ENCODE results near the gene SPEM3.

Gene SPEM3

DNA sequence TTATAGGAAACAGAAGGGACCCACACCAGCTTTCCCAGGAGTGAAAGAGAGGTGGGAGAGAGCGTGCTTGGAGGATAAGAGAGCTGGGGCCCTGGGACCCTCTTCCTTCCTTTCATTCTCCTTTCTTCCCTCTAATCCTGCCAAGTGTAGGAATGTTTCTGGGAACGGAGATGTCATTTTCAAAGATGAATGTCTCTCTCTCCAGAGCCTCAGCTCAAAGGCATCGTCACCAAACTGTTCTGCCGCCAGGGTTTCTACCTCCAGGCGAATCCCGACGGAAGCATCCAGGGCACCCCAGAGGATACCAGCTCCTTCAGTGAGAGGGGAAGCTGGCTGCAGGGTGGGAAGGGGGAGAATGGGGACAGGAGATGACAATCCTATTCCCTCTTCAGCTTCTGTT is 12.6 kb downstream of the SPEM3 start:
- Mint-ChIP-seq H3K27ac (no peak overlapping the region), H3K4me1 (peaks cover 46% of the 10 kb centered on the region), H3K9me3 (no peaks in the 10 kb centered on the region), H3K27me3 (peaks cover 36% of the 10 kb centered on the region), H3K4me3 (no peak overlapping the region), H3K36me3 (no peaks in the 10 kb centered on the region)

DNA sequence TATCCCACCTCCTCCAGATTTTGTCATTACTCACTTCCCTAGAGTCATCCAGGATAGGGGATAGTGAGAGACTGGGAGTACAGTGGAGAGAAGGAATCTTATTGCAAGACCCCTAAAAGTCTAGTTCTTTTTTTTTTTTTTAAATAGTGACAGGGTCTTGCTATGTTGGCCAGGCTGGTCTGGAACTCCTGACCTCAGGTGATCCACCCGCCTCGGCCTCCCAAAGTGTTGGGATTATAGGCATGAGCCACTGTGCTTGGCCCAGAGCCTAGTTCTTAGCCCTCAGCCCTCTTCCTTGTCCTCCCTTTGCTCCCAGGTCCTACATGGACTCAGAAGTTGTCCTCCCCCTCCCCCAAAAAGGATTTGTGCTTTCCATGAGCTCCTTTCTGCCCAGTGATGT is 13.5 kb downstream of the SPEM3 start:
- H3K4me1 Mint-ChIP-seq = peaks cover 41% of the 10 kb centered on the region
- H3K36me3 Mint-ChIP-seq = no peaks in the 10 kb centered on the region
- peak overlapping the region; percentile 11 for H3K27ac Mint-ChIP-seq
- peak overlapping the region; percentile 8 for H3K4me3 Mint-ChIP-seq
- H3K9me3 Mint-ChIP-seq = no peaks in the 10 kb centered on the region
- H3K27me3 Mint-ChIP-seq = peaks cover 39% of the 10 kb centered on the region

DNA sequence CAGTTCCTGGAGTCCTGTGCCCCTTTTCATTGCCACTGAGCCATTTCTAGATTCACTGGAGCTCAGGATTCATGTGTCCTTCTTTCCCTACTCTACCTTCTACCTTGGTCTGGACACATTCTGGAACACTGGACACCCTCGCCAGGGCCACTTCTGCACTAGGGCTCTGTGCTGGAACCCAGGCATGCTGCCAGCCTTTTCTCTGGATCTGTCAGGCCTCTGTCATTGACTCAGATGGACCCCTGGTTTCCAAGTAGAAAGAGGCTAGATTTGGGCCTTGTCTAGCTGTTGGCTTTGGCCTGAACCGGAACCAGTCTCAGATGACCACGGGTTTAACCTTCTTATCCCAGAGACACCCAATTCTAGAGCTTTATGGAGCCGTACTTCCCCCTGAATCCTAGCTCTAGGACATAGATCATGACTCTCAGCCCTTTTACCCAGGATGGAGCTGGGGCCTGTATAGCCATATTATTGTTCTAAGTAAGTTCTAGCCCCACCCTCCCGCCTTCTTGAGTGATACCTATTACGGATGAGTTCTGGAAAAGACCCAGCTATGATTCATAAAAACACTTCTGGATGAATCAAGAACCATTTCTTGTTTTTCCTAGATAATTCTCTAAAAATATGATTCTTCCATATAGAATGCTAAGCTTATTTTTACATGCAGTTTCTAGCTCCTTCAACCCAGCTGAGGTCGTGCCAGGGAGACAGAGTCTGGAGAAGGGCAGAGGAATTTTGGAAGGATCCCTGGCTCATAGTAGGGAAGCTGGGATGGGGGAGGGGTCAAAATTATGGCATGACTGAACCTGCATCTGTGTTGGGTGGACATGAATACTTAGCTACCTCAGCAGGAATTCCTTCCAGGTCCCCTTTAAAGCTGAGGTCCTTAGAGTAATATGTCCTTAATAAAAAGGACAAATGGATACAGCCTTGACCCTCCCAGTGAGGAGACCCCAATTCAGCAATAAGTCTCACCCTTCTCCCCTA is 15.1 kb downstream of the SPEM3 start:
- Mint-ChIP-seq H3K27me3 (peaks cover 45% of the 10 kb centered on the region), H3K4me1 (peaks cover 35% of the 10 kb centered on the region), H3K4me3 (no peak overlapping the region)

DNA sequence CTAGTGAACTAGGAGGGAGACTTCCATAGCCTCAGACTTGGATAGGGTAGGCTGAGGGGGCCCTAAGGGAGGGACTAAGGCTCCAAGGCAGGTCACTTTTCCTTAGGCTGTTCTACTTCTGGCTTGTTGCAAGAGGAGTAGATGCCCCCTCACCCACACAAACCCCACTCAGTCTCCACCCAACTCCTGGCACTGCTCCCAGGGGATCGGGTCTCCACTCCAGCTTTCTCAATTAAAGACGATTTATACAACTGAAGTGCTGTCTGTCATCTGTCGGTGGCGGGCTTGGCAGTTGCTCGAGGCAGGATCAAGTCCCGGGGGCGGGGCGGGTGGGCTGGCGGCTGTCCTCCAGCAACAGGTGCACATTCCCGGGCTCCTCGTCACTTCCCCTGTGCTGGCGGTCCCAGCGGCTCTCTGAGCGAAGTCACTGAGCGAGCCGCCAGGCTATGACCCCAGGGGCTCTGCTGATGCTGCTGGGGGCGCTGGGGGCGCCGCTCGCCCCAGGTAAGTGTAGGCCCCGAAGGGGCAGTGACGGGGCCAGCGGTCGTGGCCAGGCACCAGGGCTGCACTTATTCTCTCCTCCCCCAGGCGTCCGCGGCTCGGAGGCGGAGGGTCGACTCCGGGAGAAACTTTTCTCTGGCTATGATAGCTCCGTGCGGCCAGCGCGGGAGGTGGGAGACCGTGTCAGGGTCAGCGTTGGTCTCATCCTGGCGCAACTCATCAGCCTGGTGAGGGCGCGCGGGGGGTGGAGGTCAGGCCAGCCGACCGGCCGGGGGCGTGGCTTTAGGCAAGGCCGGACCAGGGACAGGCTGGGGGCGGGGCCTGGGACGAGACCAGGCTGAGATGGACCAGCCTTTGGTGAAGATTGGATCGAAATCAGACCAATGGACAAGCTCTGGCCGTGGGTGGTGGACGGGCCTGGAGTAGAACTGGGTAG is 16.3 kb downstream of the SPEM3 start, which contains the start of gene CHRNB1:
CHRNB1 (plus strand) TSS at position 380 of the 937 bp plus-strand sequence; CDS start at position 447, 67 bp downstream.
- peaks cover 30% of the 10 kb centered on the region for H3K4me1 Mint-ChIP-seq
- peaks cover 9% of the 10 kb centered on the region for H3K36me3 Mint-ChIP-seq
- H3K27ac Mint-ChIP-seq = peak within 1 kb of the TSS; percentile 14
- peaks cover 42% of the 10 kb centered on the region for H3K27me3 Mint-ChIP-seq
- H3K9me3 Mint-ChIP-seq = no peaks in the 10 kb centered on the region
- H3K4me3 Mint-ChIP-seq = peak within 1 kb of the TSS; percentile 80

More for the DNA sequence above, 15.1 kb downstream of the SPEM3 start:
- no peaks in the 10 kb centered on the region for H3K9me3 Mint-ChIP-seq
- peaks cover 8% of the 10 kb centered on the region for H3K36me3 Mint-ChIP-seq
- no peak overlapping the region for H3K27ac Mint-ChIP-seq

DNA sequence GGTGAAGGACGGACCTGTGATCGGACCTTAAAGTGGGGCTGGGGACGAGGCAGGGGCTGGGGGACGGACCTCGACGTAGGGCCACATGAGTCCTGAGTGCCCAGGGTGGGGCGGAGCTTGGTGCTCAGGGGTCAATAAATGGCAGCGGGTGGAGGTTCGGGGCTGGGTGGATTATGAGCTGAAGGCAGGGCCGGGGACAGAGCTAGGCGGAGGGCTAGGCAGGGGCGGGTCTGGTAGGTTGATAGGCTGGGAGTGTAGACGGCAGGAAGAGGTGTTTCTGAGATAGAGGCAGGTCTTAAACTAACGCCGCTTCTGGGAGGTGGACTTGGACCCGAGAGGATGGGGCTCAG is 16.9 kb downstream of the SPEM3 start:
- peaks cover 9% of the 10 kb centered on the region for H3K36me3 Mint-ChIP-seq
- no peaks in the 10 kb centered on the region for H3K9me3 Mint-ChIP-seq
- peaks cover 23% of the 10 kb centered on the region for H3K4me1 Mint-ChIP-seq
- peaks cover 39% of the 10 kb centered on the region for H3K27me3 Mint-ChIP-seq
- peak overlapping the region; percentile 14 for H3K27ac Mint-ChIP-seq
- peak overlapping the region; percentile 80 for H3K4me3 Mint-ChIP-seq

DNA sequence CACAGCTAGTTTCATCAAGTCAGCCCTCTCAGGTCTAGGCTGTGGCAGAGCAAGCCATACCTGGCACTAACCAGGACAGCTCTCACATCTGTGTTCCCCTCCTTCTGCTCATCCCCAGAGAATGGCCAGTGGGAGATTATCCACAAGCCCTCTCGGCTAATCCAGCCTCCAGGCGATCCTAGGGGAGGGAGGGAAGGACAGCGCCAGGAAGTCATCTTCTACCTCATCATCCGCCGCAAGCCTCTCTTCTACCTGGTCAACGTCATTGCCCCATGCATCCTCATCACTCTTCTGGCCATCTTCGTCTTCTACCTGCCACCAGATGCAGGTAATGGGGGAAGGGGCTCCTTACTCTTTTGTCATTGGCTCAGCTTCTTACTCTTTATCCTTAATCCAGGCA is 19.8 kb downstream of the SPEM3 start:
- Mint-ChIP-seq H3K9me3 (no peaks in the 10 kb centered on the region), H3K4me3 (no peak overlapping the region), H3K27me3 (peaks cover 24% of the 10 kb centered on the region), H3K27ac (no peak overlapping the region), H3K4me1 (peaks cover 22% of the 10 kb centered on the region), H3K36me3 (peaks cover 9% of the 10 kb centered on the region)

DNA sequence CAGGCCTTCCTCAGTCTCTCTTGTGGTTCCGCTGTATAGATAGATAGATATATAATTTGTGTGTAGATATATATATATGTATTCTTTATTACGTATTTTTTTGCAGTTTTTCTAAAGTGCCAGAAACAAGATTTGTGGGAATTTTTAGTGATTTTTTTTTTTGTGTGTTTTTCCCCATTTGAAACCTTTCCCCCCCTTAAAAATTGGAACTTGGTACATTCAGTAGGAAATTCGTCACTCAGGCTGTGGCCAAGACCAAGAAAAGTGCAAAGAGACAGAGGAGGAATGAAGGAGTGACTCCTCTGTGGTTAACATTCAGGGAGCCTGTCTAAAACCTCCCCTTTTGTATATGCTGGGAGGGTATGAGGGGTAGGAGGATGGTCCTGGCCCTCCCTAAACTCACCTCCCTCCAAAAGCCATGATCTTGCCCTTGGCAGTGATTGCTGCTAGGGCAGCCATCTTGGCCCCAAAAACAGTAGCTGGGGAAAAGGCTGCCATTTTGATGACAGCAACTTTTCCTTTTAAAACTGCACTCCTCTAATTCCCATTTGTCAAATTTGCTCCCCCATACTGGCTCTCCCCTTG is 31.4 kb downstream of the SPEM3 start:
- no peak overlapping the region for H3K27ac Mint-ChIP-seq
- no peaks in the 10 kb centered on the region for H3K9me3 Mint-ChIP-seq
- H3K36me3 Mint-ChIP-seq = no peaks in the 10 kb centered on the region
- H3K4me3 Mint-ChIP-seq = no peak overlapping the region
- no peaks in the 10 kb centered on the region for H3K27me3 Mint-ChIP-seq
- peaks cover 21% of the 10 kb centered on the region for H3K4me1 Mint-ChIP-seq

DNA sequence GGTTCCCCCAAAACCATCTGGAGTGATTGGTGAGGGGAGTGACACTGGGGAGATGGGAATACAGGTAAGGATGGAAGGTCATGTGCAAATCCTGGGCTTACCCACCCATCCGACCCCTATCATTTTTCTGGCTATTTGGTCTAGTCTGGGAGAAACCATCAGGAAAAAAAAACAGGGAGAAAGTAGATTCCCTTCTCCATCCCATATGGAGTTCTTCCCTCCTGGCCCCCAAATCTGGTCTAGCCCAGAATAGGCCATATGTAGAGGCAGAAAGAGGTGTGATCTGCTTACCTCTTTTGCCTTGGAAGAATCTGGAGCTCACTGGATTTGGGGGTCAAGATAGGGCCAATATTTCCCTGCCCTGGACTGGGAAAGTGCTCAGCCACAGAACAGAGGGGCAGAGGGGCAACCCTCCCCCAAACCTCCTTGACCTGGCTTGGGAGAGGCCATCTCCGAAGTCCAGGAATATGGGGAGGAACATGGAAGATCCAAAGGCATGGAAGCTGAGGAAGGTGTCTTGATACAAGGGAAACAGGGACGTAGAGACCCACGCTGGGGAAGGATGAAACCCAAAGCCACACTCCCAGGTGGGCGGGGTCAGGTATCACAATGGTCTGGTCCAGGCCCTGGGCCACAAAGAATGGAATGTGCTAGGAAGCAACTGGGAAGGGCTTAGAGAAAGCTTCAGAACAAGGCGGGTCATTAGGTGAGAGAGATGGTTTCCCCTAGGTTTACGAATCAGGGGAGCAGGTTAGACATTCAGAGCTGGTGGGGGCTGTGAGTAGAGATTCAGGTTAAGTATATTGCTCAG is 32.4 kb downstream of the SPEM3 start:
- H3K36me3 Mint-ChIP-seq = no peaks in the 10 kb centered on the region
- peak overlapping the region; percentile 12 for H3K27ac Mint-ChIP-seq
- H3K27me3 Mint-ChIP-seq = no peaks in the 10 kb centered on the region
- H3K4me3 Mint-ChIP-seq = no peak overlapping the region
- H3K4me1 Mint-ChIP-seq = peaks cover 17% of the 10 kb centered on the region
- H3K9me3 Mint-ChIP-seq = no peaks in the 10 kb centered on the region

DNA sequence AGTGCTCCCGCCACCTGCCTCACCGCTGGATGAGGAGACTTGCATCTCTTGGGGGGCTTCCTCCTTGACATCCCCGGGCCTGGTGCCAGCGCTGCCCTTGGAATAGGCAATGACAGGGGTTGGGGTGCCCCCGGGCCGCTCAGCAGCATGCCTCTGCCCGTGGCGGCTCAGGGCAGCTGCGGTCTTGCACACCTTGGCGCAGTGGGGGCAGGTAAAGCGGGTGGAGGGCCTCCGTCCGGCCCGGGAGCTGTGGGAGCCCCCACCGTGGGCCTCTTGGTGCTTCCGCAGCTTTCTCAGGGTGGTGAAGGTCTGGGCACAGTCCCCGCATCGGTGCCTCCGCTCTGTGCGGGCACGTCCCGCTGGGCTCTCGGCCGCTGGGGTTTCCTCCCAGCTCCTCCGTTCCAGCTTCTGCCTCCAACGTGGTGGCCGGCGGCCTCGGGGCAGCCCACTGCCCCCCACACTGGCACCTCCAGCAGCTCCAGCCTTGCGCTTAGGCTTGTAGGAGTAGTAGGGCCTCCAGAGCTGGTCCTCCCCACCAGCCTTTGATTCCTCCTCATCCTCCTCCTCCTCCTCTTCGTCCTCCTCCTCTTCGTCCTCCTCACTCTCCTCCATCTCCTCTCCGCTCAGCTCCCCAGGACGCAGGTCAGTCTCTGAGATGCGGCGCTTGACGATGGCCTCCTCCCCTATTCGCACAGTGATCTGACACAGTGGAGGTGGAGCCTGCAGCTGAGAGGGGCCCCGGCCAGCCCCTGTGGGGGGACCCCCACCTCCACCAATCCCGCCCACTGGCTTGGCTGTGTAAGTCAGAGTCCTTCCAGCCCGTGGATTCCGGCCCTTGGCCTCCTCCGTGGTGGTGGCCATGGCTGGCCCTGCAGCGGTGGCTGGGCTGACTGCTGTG is 34.1 kb downstream of the SPEM3 start:
- no peaks in the 10 kb centered on the region for H3K36me3 Mint-ChIP-seq

DNA sequence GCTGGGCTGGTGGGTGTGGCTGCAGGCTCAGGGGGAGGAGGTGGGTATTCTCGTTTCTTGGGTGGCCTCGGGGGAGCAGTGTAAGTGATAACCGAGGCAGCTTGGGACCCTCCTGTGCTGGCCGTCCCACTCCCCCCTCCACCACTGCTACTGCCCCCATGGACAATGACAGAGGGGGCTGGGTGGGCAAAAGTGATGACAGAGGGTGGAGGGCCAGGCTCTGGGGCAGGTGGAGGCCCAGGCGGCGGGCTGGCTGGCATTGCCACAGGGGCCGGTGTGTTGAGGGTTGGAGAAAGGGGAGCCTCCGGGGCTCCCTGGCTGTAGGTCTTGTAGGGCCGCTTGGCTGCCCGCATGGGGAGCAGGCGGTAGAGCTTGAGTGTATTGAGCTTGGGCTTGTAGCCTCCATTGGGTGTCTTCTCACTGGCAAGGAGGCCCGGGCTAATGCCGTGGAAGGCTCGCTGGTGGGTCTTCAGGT is 34.8 kb downstream of the SPEM3 start:
- no peak overlapping the region for H3K27ac Mint-ChIP-seq
- H3K9me3 Mint-ChIP-seq = no peaks in the 10 kb centered on the region
- H3K27me3 Mint-ChIP-seq = no peaks in the 10 kb centered on the region
- H3K36me3 Mint-ChIP-seq = no peaks in the 10 kb centered on the region
- peaks cover 18% of the 10 kb centered on the region for H3K4me1 Mint-ChIP-seq
- H3K4me3 Mint-ChIP-seq = no peak overlapping the region

More for the DNA sequence above, 34.1 kb downstream of the SPEM3 start:
- no peaks in the 10 kb centered on the region for H3K9me3 Mint-ChIP-seq
- peaks cover 16% of the 10 kb centered on the region for H3K4me1 Mint-ChIP-seq
- H3K4me3 Mint-ChIP-seq = no peak overlapping the region
- H3K27ac Mint-ChIP-seq = no peak overlapping the region
- H3K27me3 Mint-ChIP-seq = no peaks in the 10 kb centered on the region

DNA sequence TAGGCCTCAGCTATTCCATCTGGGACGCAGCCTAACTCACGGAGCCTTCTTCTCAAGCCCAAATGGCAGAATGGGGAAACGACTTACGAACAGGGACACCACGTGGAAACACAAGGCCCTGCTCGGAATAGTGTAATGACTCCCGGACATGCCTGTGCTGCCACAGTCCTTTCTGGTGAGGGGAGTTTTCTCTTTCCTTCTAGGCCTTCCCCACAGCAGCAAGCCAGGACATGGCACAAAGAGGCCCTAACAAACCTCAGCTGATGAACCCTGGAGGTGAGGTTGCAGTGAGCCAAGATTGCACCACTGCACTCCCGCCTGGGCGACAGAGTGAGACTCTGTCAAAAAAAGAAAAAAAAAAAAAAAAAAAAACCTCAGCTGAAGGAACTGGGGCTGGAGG is 35.4 kb downstream of the SPEM3 start:
- Mint-ChIP-seq H3K4me3 (no peak overlapping the region), H3K27ac (no peak overlapping the region), H3K9me3 (no peaks in the 10 kb centered on the region), H3K36me3 (no peaks in the 10 kb centered on the region), H3K4me1 (peaks cover 18% of the 10 kb centered on the region), H3K27me3 (no peaks in the 10 kb centered on the region)

DNA sequence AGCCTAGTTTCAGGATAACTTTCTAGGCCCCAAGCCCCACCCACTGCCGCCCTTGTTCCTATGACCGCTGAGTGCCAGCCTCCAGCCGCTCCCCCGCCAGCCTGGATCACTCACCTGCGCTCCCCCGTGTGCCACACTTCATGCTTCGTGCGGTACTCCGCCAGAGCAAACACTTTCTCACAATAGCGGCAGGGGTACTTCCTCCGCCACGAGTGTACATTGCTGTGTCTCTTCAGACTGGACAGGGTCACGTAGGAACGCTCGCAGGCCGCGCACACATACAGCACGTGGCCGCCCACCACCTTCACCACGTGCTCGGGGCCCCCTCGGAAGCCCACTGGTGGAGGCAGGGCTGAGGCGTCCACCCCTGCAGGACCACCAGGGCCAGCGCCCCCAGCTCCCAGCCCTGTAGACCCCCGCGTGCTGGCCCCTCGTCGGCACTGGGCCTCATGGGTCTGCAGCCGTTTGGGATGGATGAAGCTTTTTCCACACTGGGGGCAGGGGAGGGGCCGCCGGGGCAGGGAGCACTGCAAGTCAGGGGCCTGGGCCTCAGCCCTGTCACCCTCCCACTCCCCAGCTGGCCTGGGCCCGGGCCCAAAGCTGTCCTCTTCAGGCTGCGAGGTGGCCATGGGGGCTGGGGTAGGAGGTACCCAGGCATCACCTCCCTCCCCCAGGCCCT is 37.1 kb downstream of the SPEM3 start:
- Mint-ChIP-seq H3K36me3 (no peaks in the 10 kb centered on the region), H3K4me1 (peaks cover 16% of the 10 kb centered on the region), H3K9me3 (no peaks in the 10 kb centered on the region), H3K4me3 (no peak overlapping the region), H3K27me3 (no peaks in the 10 kb centered on the region), H3K27ac (no peak overlapping the region)

DNA sequence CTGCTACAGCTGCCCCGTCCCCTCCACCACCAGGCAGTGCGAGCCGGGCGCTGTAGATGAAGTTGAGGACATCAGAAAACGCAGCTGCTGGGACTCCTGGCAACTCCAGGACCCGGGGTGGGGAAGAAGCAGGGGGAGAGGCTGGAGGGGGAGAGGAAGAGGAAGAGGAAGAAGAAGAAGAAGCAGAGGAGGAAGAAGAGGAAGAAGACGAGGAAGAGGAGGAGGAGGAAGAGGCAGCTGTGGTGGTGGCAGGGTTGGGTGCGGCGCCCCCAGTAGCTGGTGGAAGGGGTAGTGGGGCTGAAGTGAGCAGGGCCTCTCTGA is 37.6 kb downstream of the SPEM3 start:
- H3K4me1 Mint-ChIP-seq = peaks cover 18% of the 10 kb centered on the region
- H3K27me3 Mint-ChIP-seq = no peaks in the 10 kb centered on the region
- no peaks in the 10 kb centered on the region for H3K36me3 Mint-ChIP-seq
- H3K4me3 Mint-ChIP-seq = no peak overlapping the region
- no peak overlapping the region for H3K27ac Mint-ChIP-seq
- H3K9me3 Mint-ChIP-seq = no peaks in the 10 kb centered on the region
